Neural crest cell (in vitro differentiated cells): ENCODE data around the gene NYAP2. TPM values are rescaled to one million over a fixed set of nuclear protein-coding genes. Genes with fewer than 3 reads are reported as not detected.

Experiments used
- DNase-seq: peaks from one replicate; pipeline ENCODE4 v3.0.0; 2021; ENCODE audit warnings: low read depth, mixed read lengths, low spot score
- H3K27ac Mint-ChIP-seq: one replicate; pipeline ENCODE4 v1.8.0; 2021; ENCODE audit warnings: mild to moderate bottlenecking, mixed read lengths; ENCODE audit not compliant: unreplicated experiment
- H3K27me3 Mint-ChIP-seq: 2 replicates; pipeline ENCODE4 v1.8.0; 2021; ENCODE audit warnings: low read depth, mild to moderate bottlenecking, mixed read lengths
- H3K36me3 Mint-ChIP-seq: 2 replicates; pipeline ENCODE4 v1.8.0; 2021; ENCODE audit warnings: low read depth, mild to moderate bottlenecking, mixed read lengths
- H3K4me1 Mint-ChIP-seq: 2 replicates; pipeline ENCODE4 v1.8.0; 2021; ENCODE audit warnings: mixed read lengths
- H3K4me3 Mint-ChIP-seq: one replicate; pipeline ENCODE4 v1.8.0; 2021; ENCODE audit warnings: mild to moderate bottlenecking, mixed read lengths
- H3K9me3 Mint-ChIP-seq: 2 replicates; pipeline ENCODE4 v1.8.0; 2021; ENCODE audit warnings: mixed read lengths
- total RNA-seq: library from RNA; stranded (reverse); gene quantifications from 2 replicates; pipeline ENCODE4 v1.2.1, GENCODE V29; 2021
- TF ChIP-seq, protein P1 (sequence below): fragments of 200-600 bp; sonication (generic); conservative IDR thresholded peaks from 2 replicates; pipeline ENCODE4 v1.5.0; 2021; ENCODE audit warnings: antibody characterized with exemption, mild to moderate bottlenecking

NYAP2 gene
- total RNA-seq, 1 donor from 2014 or later, result 0.35 TPM

DNA sequence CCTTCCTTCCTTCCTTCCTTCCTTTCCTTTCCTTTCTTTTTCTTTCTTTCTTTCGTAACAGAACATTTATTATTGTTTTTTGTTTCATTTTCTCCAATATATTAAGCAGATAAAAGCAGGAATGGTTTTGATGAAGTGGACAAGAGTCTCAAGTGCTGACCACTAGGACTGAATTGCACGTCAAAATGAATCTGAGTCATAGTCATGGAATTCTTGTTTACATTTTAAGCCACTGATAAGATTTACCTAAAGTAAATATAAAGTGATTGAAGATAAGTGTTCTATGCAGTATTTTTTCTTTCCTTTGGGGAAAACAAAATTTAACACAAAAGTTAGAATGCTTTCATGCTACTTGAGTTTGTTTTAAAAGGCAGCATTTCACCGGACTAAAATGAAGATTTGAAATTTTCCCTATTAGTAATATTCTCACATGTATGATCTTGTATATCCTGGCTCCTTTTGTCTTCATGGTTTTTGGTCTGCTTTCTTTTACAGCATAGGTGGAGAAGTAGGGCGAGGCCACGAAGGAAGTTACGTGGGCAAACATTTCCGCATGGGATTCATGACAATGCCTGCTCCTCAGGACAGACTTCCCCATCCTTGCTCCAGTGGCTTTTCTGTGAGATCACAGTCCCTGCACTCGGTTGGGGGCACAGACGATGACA, 113.5 kb downstream of the NYAP2 start:
- Mint-ChIP-seq H3K4me3 (no peak overlapping the region), H3K9me3 (peaks cover 2% of the 10 kb centered on the region), H3K27me3 (no peaks in the 10 kb centered on the region), H3K4me1 (no peaks in the 10 kb centered on the region), H3K36me3 (no peaks in the 10 kb centered on the region), H3K27ac (no peak overlapping the region)
- TF ChIP-seq, protein P1, sequence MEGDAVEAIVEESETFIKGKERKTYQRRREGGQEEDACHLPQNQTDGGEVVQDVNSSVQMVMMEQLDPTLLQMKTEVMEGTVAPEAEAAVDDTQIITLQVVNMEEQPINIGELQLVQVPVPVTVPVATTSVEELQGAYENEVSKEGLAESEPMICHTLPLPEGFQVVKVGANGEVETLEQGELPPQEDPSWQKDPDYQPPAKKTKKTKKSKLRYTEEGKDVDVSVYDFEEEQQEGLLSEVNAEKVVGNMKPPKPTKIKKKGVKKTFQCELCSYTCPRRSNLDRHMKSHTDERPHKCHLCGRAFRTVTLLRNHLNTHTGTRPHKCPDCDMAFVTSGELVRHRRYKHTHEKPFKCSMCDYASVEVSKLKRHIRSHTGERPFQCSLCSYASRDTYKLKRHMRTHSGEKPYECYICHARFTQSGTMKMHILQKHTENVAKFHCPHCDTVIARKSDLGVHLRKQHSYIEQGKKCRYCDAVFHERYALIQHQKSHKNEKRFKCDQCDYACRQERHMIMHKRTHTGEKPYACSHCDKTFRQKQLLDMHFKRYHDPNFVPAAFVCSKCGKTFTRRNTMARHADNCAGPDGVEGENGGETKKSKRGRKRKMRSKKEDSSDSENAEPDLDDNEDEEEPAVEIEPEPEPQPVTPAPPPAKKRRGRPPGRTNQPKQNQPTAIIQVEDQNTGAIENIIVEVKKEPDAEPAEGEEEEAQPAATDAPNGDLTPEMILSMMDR, result no peak
- DNase-seq, result no peak

DNA sequence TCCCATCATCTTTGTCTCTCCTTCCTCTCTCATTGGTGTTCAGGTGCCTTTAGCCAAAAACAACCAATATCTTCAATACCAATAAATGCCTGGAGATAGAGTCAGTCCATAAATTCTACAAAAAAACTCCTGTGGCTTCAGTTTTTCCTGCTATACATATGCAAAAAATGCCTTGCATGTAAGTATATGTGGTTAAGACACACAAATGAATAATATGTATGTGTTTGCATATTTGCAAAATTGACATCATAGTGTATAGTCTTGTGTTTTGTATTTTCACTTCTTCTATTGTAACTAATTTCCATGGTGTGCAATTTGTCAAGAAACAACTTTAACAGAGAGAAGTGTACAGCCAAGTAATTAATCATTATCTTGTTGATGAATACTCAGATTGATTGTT, 115.5 kb downstream of the NYAP2 start:
- TF ChIP-seq, protein P1, result no peak
- no peak overlapping the region for H3K4me3 Mint-ChIP-seq
- H3K27me3 Mint-ChIP-seq, result no peaks in the 10 kb centered on the region
- peaks cover 2% of the 10 kb centered on the region for H3K9me3 Mint-ChIP-seq
- DNase-seq, result no peak
- no peak overlapping the region for H3K27ac Mint-ChIP-seq
- no peaks in the 10 kb centered on the region for H3K36me3 Mint-ChIP-seq
- no peaks in the 10 kb centered on the region for H3K4me1 Mint-ChIP-seq

DNA sequence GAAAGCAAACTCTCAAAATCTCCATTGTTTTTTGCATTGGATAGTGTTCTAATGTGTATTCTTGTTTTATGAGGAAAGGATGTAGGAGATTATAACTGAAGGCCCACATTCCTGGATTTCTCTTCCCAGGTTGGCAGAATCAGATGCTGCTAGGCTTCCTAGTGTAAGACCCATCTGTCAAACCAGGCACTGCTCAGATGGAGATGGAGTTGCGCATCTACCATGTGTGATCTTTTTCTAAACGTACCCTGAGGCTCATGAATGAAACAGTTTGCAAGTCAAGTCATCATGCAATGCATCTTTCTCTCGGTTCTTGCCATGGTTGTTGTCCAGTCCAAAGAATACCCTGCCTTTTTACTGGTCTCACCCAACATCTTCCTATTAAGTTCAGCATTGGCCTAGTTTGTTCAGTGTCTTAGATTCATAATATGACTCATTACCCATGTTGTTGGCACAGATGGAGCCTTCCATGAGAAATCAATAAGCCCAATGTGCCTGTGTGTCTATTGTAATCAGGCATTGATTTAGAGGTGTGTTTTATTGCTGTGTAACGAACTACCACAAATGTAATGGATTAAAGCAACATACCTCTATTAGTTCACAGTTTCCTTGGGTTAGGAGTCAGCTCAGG, 127.4 kb downstream of the NYAP2 start:
- Mint-ChIP-seq H3K36me3 (no peaks in the 10 kb centered on the region), H3K27ac (no peak overlapping the region), H3K27me3 (no peaks in the 10 kb centered on the region)

GRCh38 chr2:225531559-225531958, 132.0 kb downstream of the NYAP2 start:
- Mint-ChIP-seq H3K36me3 (no peaks in the 10 kb centered on the region), H3K27me3 (no peaks in the 10 kb centered on the region), H3K27ac (no peak overlapping the region), H3K4me1 (no peaks in the 10 kb centered on the region), H3K9me3 (no peaks in the 10 kb centered on the region), H3K4me3 (no peak overlapping the region)
- DNase-seq, result no peak
- TF ChIP-seq, protein P1, result no peak

More for the DNA sequence above, 127.4 kb downstream of the NYAP2 start:
- Mint-ChIP-seq H3K4me3 (no peak overlapping the region), H3K9me3 (peaks cover 2% of the 10 kb centered on the region), H3K4me1 (no peaks in the 10 kb centered on the region)
- no peak for DNase-seq
- TF ChIP-seq, protein P1, result no peak

DNA sequence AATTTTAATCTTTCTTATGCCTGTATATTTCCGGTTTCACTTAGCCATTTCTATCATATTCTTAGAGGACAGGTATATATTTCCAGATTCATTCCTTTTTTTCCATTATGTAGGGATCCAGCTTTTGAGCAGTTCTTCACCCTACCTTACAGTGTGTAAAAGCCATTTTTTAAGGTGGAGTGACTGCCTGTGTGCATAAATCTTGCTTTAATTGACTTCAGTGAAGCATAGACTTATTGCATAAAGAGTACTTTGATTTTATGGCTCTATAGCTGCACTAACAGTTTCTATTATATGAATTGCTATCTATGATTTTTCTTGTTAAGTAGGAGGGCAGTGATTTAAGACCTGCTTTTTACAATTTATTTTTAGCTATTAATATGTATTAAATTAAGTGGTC, 132.6 kb downstream of the NYAP2 start:
- no peak for DNase-seq
- Mint-ChIP-seq H3K4me3 (no peak overlapping the region), H3K4me1 (no peaks in the 10 kb centered on the region), H3K27ac (no peak overlapping the region), H3K27me3 (no peaks in the 10 kb centered on the region), H3K36me3 (no peaks in the 10 kb centered on the region), H3K9me3 (peaks cover 1% of the 10 kb centered on the region)
- TF ChIP-seq, protein P1, result no peak
